ENCODE results near the gene PRKAB1.
A peak's percentile ranks its signal among the peaks of the same experiment; 100 is the strongest.

GRCh38 chr12:119676573-119676972 lies 8.6 kb downstream of the PRKAB1 start:
- TF ChIP-seq, protein P1, sequence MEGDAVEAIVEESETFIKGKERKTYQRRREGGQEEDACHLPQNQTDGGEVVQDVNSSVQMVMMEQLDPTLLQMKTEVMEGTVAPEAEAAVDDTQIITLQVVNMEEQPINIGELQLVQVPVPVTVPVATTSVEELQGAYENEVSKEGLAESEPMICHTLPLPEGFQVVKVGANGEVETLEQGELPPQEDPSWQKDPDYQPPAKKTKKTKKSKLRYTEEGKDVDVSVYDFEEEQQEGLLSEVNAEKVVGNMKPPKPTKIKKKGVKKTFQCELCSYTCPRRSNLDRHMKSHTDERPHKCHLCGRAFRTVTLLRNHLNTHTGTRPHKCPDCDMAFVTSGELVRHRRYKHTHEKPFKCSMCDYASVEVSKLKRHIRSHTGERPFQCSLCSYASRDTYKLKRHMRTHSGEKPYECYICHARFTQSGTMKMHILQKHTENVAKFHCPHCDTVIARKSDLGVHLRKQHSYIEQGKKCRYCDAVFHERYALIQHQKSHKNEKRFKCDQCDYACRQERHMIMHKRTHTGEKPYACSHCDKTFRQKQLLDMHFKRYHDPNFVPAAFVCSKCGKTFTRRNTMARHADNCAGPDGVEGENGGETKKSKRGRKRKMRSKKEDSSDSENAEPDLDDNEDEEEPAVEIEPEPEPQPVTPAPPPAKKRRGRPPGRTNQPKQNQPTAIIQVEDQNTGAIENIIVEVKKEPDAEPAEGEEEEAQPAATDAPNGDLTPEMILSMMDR (conservative IDR thresholded peaks at IDR 0.05; ENCODE audit: low read depth, low read length): peak; percentile 37
- TF ChIP-seq EZH2 (IDR thresholded peaks at IDR 0.05; ENCODE audit: low read length, unreplicated experiment) (no peak), EZH2phosphoT487 (IDR thresholded peaks at IDR 0.05; ENCODE audit: borderline replicate concordance, low read length) (no peak)

Measured in PC-3 (cell line).